HuH-7 (cell line): ENCODE data around the gene ADAM29.
"Not testable (repeated sequence)": the region's sequence is repeated elsewhere in the genome, so short reads cannot be mapped to it uniquely, and the experiment has no call there.

Experiments
- DNase-seq: peaks from one replicate; pipeline ENCODE4 v3.0.0; 2011; ENCODE audit warnings: low spot score

Gene ADAM29

DNA sequence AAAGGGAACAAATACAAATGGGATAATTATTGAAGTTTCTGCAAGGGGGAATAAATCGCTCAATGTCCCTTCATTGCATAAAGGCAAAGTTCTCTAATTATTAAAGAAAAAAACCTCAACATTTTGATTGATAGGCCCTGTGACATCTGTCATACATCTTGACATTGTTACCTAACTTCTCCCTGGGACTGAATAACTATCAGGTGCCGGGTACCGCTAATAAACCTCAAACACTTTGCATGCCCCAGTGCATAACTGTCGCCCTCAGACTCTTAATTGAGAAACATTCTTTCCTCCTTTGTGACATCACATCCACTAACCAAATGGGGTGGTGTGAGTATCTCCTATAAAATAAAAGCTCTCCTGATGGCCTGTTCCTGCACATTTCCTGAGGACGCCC, at the start of gene ADAM29:
ADAM29 (plus strand) TSS at position 301 of the 400 bp plus-strand sequence. CDS start 57,168 bp downstream, outside the sequence.
- DNase-seq = no peak

DNA sequence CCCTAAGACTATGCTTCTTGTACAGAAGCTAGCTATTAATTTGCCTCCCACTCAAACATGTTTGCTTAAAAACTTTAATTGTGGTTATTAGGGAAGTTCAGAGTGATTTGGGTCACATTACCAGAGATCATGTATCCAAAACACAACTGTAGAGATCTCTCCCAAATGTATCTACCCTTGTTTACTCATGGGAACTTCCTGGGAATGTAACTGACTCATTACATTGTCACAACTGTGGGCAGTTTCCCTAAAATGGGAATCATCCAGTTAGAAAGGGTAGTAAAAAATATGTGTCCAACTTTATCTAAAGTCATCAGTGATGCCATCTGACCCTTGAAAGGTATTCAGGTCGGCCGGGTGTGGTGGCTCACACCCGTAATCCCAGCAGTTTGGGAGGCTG, 48.8 kb upstream of the ADAM29 start:
- no peak for DNase-seq

DNA sequence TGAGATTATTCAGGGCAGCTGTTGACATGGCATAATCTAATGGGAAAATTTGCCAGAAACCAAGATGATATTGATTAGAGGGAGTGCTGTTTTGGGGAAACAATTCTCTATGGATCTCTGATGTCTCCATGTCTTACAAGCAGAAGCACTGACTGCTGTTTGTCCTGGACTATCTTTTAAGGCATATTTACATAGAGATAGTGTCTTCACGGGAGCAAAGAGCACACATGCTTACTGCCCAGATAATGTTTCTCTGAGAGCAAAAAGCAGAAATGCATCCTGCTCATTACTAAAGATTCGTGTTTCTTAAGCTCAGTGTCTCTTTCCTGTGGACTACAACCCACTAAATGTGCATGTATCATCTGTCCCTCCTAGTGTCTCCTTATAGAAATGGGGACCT, 47.8 kb upstream of the ADAM29 start:
- no peak for DNase-seq

- no peak for DNase-seq
These were observed 46.8 kb upstream of the ADAM29 start for GRCh38 chr4:174871407-174871806.

DNA sequence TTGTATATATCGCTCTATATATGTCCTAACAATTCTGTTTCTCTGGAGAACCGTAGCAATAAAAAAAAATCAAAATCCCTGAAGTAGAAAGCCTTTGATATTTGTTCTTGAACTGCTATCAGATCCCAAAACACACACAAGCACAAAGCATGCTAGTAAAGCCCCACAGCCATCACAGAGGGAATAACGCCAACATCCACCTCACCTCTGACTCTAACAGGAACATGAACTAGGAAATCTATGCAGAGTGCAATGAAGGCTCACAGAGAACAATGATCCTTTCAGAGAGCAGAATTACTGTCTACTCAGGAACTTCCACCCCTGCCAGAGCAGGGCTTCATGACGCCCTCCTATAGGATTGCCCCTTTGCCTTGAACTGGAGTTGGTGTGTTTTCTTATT, 45.0 kb upstream of the ADAM29 start:
- not testable (repeated sequence) for DNase-seq

DNA sequence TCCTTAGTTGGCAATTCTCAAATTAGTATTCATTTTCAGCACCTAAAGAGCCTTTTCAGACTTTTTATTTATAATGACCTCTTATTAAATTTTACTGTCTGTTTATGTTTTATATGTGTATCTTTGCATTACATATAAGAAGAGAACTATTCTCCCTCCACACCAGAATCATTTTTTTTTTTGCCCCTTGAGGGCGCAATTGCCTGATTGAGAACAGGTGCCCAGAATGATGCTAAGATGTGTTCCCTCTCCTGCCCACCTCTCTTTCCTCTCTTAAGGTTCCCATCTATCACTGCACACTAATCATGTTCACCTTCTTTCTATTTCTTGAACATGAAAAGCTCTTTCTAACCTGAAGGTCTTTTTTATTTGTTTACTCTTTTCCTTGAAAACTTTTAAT, 44.2 kb upstream of the ADAM29 start:
- no peak for DNase-seq

DNA sequence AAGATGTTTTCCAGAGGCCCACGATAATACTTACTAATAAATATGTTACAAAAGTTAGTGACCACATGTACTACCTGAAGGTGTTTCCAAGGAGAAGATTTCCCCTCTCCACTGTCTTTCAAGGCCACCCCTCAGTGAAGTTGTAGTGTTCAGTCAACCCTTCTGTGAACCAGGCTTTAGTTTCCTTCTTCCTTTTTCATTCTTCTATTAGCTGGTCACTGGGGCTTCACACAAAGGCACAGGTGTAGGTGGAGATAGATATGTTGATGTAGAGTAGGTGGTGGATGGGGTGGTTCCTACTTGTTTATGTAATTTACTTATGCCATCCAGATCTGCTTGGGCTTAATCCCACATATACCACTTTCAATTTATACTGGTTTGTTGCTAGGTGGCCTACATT, 43.3 kb upstream of the ADAM29 start:
- DNase-seq = no peak

GRCh38 chr4:174880001-174880400, 38.2 kb upstream of the ADAM29 start:
- DNase-seq = no peak

DNA sequence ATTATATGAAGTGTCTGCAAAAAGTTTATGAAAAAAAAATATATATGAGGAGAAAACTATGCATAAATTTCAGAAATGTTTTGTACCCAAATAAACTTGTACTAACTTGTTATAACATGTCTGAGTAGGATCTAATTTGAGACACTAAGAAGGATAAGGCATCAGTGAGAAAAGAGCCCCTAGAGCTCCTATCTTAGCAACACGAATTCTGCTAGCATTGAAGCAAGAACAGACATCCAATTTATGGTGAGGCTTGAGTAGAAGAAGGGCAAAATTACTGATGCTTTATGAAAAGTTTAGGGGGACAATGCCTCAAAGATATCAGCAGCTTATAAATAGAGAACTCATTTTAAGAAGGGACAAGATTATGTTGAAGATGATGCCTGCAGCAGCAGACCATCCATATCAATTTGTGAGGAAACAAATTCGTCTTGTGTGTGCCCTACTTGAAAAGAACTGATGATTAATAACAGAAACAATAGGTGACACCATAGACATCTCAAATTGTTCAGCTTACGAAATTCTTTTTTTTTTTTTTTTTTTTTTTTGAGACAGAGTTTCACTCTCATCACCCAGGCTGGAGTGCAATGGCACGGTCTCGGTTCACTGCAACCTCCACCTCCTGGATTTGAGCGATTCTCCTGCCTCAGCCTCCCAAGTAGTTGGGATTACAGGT, 35.7 kb upstream of the ADAM29 start:
- DNase-seq = no peak

- no peak for DNase-seq
These were observed 10.7 kb upstream of the ADAM29 start for GRCh38 chr4:174907508-174907907.

DNA sequence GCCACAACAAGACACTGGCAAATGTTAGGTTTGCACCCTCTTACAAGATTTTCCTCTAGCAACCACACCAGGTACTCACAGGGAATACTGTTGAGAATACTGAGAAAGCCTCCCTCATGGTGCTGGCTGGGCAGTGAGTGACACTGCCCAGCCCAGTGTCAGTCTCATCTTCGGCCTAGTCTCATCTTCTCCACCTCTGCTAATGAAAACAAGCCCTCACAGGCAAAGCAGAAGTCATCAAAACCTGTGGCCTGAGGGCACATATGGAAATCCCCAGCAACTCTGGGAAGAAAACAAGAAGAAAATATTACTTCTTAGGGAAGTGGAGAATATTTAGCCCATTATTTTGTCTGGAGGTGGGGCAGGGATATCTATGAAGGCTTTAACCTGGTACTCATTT, 7.9 kb upstream of the ADAM29 start:
- no peak for DNase-seq

DNA sequence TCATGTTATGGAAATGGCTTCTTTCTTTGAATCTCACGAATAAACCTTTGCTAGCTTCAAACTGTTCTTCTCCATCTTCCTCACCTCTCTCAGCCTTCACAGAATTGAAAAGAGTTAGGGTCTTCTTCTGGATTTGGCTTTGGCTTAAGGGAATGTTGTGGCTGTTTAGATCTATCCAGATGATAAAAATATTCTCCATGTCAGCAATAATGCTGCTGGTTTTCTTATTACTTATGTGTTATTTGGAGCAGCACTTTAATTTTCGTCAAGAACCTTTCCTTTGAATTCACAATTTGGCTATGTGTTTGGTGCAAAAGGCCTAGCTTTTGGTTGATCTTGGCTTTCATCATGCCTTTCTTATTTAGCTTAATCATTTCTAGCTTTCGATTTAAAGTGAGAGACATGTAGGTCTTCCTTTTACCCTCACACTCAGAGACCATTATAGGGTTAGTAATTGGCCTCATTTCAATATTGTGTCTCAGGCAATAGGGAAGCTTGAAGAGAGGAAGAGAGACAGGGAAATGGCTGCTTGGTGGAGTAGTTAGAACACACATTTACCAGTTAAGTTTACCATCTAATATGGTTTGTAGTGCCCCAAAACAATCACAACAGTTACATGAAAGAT, 5.1 kb upstream of the ADAM29 start:
- no peak for DNase-seq

DNA sequence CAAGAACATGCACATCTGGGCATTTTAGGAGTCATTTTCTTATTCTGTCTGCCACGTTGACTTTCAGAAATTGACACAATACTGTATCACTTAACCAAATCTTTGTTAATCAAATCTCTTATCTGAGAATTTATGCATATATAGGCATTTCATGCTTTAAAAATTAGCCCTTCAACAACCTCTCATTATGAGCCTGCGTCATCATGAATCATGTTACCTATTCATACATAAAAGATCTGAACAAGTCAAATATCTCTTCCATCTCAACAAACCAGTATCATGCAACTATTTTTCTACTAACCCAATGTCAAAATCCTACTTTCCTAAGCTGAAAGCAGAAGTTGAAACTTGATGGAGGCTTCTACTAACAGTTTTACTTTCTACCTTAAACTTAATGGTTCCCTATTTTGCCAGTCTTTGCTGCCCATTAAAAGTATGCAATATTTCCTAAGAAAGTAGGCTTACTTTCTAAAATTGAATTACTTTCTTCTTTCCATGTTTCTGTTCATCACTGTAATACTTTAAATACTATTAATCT, 1.8 kb downstream of the ADAM29 start:
- DNase-seq = no peak

DNA sequence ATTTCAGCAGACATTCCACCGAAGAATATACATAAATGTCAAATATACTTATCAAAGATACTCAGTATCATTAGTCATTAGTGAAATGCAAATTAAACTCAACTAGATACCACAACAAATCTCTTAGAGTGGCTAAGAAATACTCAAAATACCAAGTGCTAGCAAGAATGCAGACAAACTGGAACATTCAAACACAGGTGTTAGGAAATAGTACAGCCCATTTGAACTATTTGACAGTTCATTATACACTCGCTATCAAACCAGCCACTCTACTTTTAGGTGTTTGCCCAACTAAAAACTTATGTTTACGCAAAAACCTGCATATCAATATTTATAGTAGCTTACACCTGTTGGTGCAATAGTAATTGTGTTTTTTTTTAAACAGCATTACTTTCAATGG, 8.8 kb downstream of the ADAM29 start:
- DNase-seq = no peak

DNA sequence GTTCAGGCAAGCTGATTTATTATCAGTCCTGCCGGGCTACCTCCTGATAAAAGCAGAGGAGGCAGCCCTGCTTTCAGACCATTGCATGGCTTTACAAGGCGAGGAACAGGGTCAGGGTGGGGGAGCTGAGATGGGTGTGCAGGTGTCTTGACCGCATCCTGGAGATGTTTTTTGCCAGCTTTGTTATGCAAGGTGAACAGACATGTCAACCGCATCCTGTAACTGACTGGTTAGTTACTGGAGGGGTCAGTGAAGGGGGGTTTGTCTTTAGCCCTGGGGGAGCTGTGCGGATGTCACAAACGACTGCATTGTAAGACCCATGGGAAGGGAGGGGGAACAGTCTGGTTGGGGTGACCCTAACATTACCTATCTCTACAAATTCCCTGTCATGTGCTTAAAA, 10.0 kb downstream of the ADAM29 start:
- no peak for DNase-seq

- DNase-seq = no peak
These were observed 10.6 kb downstream of the ADAM29 start for GRCh38 chr4:174928575-174929253.

- DNase-seq = no peak
These were observed 11.2 kb downstream of the ADAM29 start for GRCh38 chr4:174929346-174929745.

- DNase-seq = no peak
These were observed 12.7 kb downstream of the ADAM29 start for GRCh38 chr4:174930895-174931294.

- DNase-seq = no peak
These were observed 14.9 kb downstream of the ADAM29 start for GRCh38 chr4:174933083-174933482.

GRCh38 chr4:174934360-174934759, 16.2 kb downstream of the ADAM29 start:
- DNase-seq = no peak

GRCh38 chr4:174935607-174936006, 17.4 kb downstream of the ADAM29 start:
- DNase-seq = no peak

DNA sequence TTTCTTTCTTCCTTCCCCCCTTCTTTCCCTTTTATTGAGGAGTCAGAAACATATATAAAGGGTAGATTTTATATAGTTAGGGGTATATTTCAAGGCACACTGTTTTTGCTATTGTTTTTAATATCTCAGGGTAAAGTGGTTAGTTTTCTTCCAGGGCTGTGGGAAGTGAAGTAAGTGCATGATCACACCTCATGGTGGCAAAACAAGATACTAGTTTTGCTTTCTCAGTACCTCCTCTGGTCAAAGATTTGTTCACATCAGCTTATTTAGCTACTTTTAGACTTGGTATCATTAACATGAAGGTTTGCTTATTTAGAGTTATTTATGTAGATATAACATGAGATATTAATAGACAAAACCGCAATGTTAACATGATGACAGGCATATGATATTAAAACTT, 21.8 kb downstream of the ADAM29 start:
- no peak for DNase-seq

DNA sequence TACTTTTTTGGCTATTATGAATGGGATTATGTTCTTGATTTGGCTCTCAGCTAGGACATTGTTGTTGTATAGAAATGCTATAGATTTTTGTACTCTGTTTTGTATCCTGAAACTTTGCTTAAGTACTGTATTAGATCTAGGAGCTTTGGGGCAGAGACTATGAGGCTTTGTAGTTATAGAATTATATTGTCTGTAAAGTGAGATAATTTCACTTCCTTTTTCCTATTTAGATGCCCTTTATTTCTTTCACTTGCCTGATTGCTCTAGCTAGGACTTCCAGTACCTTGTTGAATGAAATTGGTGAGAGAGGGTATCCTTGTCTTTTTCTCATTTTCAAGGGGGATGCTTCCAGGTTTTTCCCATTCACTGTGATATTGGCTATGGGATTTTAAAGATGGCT, 28.1 kb downstream of the ADAM29 start:
- no peak for DNase-seq
